Activated T-helper 9 cell treated with anti-CD3 and anti-CD28 coated beads, Interleukin-2, amount 50 U/mL, for 16 hours (primary cell): ENCODE measurements around the gene R3HDM2.
A peak's percentile ranks its signal among the peaks of the same experiment; 100 is the strongest.

Experiments used
- DNase-seq: peaks from one replicate; pipeline ENCODE4 v3.0.0-alpha.2; 2020; ENCODE audit warnings: low read depth

The R3HDM2 gene

DNA sequence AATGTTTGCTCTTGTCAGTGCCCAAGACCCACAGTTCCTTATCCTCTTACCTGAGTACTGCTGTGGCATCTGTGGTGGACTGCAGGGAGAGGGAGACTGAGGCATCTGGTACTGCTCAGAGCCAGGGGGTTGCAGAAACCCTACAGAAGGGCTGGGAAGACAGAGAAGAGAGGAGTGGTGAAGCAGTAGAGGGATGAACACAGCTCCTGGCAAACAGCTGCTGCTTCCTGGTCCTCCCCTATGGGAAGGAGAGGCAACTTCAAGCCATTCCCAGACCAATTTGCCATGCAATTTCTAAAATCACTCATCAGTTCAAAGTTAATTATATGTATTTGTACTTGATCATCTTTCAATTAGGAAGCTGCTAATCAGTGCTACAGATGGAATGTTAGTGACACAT, 164.2 kb downstream of the R3HDM2 start:
- no peak for DNase-seq

DNA sequence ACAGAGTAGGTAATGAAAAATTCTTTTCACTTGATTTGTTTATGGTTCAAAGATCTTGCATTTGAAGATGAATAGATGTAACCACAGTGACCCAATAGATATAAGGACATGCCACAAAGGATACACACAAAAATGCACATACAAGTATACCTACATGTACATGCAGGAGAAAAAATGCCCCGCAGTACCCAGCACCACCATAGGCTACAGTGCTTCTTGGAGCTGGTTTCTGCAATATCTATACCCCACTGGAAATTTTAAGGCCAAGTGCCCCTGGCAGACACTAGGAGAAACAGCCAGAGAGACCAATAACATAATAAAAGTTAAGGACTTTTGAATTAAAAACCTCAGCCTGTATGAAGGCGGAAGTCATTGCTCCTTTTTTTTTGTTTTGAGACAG, 167.7 kb downstream of the R3HDM2 start:
- no peak for DNase-seq

DNA sequence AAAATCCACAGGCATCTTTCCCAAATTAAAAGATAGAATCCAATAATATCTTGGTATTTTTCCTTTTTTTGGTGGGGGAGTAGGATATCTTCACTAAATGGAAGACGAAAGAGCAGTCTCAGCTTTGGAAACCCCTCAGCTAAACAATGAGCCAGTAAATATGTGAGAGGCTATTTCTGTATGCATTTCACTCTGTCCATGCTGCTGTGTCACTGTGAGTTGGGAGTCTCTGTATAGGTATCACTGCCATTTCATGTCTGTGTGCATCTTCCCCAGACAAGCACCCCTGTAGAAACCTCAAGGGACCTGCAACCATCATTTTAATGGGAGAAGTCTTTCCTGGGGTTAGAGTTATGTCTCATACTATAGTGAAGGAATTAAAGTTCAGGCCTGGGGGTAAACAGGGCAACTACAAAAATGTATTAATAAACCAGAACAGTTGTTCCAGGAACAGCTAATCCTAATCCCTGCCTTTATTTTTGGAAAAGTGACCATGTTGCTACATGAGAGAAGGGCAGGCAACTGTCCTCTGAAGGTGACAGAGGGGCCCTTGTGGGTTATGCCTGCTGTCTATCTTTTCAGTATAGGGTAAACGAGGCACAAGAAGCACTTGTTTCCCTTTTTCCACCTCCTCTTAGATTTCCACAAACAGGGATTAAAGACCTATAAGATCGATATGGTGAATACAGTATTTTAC, 168.6 kb downstream of the R3HDM2 start:
- DNase-seq: no peak

DNA sequence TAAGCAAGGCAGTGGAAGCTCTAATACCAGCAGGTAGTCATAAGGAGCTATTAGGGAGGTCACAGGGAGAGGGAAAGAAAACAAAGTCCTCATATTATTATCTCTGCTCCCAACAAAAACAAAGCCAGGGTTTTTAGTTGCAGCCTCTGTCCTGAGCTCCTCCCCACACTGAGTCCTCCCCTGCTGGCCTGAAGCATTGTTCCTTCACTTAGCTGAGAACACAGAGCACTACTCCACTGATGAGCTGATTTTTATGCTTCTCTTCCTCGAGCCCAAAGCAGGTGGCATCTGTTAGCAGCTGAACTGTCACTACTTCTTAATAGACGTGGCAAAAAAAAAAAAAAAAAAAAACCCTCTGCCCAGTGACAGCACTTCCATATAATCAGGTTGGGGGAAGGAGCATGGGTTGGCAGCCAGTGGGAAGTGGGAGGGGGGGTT, 169.4 kb downstream of the R3HDM2 start:
- DNase-seq: no peak

DNA sequence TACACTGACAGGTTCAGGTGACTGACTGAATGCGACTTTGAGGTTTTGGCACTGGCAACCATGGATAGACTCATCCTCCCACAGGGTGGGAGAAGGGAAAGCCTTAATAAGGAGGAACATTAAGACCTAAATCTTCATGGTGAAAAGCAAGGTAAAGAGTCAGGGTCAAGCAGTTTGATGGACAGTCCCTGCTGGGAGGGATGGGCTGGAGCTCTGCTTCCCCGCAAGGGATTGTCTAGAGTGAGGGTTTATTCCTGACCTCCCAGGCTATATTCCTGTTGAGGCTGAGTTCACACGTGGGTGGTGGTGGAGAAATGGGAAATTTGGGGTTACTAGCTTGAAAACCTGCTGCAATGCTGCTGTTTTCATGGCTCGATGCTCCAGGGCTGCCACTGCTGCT, 170.5 kb downstream of the R3HDM2 start:
- DNase-seq: no peak

DNA sequence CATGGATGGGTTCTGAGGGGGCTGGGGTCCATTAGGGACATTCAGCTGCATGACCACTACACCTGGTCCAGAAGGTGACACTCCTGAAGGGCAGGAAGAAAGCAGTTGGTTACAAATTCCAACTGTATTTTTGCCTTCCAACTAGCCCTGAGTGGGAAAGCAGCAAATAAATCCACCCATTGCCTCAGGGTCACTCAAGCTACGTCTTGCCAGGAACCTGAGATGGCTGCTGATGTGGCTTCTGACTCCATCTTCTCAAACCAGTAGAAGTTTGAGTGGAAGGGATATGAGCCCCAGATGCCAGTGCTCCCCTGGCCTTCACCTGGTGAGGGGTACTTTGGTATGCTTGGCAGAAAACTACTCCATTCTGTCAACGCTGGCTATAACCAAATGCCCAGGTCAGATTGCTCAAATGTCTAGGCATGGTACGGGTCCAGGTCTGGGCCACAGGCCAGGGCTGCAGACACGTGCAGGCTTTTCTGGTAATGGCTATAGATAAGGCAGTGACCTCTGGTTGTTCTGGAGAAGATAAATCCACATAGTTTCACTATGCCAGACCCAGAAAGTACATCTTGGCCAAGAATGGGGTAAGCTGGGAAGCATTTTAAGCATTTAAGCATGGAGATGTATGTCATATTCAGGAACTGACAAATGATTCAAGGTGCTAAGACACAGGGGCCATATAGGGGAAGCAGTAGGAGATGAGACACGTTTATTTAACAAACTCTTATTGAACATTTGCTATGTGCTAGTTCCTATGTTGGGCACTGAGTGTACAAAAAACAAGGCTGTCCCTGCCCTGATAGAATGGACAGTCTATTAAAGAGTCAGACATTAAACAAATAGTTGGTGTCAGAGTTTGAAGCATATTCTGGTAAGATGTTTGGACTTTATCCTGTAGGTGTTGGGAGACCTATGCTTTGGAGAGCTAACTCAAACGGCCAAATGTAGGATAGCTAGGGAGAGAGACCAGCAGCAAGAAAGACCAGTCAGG, 171.6 kb downstream of the R3HDM2 start:
- DNase-seq: no peak

DNA sequence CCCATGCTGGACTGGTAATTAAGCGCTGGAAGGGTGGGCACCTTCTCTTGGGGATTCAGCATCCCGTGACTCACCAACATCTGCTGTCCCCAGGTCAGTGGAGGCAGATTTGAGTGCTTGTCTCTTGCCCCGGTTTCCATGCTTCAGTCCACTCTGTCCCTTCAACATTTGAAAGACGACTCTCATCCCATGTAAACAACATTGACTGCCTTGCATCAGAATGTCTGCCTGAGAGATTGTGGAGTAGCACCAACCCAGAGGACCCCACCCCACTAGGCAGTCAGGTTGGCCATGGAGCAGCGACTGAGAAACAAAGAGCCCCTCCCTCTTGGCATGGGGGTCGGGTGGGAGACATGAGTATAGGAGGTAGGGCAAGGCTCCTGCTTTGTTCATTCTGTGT, 174.9 kb downstream of the R3HDM2 start:
- no peak for DNase-seq

DNA sequence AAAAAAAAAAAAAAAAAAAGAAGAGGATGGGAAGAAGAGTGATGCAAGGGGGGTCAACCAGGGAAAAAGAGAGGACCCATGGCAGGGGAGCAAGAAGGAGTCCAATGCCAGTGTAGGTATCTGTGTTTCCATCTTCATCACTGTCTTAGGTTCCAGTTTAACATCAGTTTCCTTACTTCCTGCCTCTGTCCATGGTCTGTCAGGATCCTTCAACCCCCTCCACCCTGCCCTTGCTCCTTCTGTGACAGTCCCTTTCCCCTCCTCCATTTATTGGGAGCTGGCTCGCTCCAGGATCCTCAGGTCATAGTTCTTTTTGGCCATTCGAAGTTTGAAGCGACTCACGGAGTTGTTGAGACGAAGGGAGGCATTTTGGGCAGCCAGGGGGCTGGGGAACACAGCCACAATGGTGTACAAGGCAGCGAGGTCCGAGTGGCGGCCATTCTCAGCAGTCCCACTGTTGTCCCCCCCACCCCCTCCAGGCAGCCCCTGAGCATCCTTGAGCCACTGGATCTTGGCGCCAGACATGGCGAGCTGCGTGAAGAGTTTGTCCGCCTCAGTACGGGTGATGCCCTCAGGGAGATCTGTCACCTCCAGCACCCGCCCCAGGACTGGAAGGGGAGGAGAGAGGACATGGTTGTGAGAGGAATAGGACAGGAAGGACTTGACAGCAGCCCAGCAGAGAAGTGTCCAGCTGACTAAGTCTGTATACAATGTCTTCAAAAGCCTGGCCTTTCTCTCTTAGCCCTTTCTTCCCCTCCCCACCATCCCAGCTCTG, 176.2 kb downstream of the R3HDM2 start:
- no peak for DNase-seq

DNA sequence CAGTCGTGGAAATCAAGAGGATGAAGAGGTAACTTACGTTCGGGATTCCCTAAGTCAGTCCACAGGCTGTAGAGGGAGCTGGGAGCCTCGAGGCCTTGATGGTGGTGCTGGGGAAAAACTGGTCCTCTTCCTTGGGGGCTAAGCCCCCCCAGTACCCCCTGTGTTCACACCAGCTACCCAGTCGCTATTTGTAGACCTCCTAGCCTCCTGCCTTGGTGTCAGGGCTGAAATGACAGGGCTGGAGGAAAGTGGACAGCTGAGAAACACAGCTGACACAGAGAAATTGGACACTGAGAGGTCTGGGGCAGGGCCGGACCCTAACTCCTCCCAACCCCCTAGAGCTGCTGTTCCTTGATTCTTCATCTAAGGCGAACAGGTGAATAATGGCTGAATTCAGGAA, 179.9 kb downstream of the R3HDM2 start, which contains the start of gene STAC3:
STAC3 (minus strand) TSS at position 232 of the 400 bp plus-strand sequence. CDS start 1,551 bp downstream, outside the sequence.
- no peak for DNase-seq

DNA sequence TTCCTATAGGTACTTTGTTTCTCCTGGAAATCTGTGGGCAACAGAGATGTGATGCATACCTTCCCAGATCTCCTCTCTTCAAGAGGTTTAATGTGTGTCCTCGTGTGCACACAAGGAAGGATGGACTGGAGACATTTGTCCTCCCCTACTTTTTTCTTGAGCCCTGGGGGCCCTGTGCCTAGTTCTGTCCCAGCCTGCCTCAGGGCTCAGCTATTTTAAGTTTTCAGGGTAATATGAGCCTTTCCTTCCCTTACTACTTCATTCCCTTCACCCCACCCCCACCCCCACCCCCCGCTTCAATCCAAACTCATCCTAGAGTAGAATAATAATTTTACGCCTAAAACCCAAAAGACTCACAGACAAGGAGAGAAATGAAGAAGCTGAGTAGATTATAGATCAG, 180.3 kb downstream of the R3HDM2 start:
- DNase-seq: no peak

DNA sequence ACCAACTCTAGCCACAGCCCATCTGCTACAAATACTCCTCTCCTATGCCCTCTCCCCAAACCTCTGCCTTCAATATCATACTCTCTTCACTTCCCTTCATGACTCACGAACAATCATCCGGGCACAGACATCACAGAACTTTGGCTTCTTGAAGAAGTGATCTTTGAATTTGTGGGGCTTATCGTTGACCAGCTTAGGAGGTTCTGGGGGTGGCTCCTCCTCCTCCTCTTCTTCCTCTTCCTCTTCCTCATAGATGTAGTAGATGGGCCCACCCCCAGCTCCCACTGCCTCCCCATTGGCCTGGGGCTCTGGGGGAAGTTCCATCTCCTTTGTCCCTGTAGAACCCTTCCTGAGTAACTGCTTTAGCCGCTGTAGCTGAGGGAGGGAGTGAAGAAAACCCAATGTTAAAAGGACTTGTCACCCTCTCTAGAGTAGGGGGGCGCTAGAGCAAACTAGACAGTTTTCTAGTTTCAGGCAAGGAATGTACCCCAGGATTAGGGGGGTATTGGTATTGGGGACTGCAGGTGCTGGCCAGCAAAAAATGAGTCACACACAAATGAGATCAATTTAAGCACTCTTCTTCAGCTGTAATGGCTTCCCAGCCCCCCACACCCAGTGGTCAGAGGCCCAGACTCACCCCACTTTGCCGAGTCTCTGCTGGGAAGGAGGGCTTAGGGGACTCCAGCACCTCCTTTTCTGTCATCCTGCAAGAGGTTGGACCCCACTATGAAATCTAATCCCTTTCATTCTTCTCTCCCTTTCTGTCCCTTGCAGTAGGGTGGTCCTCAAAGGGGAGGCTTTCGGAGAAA, 181.7 kb downstream of the R3HDM2 start:
- DNase-seq: no peak

DNA sequence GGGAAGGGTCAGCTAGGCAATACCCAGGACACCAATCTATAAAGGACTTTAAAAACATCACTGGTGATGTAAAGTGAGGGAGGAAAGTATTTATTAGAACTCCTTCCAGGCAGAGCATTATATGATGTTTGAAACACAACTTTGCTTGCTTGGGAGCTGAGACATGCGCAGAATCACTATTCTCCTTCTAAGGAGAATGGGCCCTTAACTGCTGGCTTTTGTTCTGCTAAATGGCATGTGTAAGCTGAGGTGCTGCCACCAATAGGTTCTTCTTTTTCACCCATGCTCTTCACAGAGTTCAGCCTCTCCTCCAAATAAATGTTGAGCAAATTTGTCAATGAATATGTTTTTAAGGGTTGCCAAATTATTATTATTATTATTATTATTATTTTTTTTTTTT, 183.8 kb downstream of the R3HDM2 start:
- no peak for DNase-seq

DNA sequence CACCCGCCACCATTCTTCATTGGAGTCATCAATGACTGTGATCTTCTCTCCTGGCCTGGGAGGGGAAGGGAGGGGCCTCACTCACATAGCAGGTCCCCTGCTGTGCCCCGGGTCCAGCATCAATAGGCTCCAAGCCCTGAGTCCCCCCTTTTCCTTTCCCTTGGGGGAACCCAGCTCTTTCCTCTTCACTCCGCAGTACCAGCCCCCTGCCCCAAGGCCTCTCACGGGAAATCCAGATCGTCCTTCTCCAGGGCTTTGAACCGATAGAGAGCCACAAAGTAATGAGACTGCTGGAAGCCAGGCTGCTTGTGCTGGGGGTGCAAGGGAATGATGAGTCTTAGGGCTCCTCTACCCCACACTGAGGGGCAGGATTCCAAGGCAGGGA, 186.5 kb downstream of the R3HDM2 start:
- DNase-seq: no peak

DNA sequence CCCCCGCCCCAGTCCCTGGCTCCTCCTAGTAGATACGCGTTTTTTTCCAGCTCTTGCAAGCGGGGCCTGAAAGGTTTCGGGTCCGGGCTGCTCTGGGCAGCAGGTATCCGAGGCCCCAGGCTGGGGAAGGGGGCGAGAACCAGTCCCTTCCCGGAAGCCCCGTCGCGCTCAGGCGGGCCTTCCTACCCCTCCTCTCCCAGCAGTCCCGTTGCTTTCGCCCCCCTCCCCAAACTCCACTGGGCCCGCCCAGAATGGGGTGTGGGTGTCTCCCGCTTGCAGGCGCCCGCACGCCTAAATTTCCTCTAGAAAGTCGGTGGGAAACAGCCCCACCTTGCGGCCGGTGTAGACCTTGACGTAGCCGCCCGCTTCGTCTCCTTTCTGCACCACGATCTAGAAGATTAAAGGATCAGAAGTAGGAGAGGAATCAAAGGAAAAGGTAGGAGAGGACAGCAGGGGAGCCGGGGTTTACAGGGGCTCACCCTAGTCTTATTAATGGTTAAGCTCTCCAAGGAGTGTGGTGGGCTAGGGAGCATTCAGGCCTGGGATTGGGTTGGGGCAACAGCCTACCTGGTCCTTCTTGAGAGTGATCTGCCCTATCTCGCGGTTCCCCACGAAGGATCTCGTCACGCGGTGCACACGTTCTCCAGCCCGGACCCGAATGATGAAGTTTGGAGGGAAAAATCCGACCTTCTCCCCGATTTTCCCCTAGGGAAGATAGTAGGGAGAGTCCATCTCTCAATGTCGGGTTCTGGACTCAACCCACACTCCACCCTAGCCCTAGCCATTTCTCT, 187.1 kb downstream of the R3HDM2 start:
- DNase-seq: peak; percentile 68

DNA sequence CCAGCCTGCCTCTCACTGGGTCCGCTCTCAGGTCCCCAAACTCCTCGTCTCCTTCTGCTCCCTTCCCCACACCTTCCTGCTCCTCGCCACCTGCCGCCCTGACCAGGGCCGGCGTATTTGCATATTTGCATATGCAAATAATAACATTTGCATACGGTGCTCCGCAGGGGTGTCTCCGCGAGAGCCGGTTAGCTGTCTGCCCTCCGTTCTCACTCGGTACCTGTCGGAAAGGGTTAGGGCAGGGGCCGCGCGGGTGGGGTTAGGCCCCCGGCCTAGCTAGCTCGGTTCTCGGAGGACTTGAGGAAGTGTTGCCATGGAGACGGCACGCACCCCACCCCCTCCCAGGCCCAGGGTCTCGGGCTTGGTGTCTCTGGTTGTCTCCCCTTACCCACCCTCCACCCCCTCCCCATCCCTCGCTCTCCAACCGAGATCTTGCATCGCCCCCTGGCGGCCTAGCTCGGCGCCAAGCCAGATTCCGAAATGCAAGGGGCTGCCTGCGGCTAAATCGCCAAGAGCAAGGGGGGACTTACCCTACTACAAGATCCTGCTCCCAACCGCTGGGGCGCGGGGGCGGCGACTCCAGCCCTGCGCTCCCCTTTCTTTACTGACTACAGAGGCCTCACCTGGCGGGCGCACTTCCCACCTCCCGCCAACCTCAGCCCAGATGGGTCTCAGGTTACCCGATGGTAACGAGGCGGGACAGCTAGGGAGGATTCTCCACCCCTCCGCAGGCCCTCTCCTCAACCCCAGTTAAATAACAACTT, 188.0 kb downstream of the R3HDM2 start:
- peak; percentile 51 for DNase-seq

DNA sequence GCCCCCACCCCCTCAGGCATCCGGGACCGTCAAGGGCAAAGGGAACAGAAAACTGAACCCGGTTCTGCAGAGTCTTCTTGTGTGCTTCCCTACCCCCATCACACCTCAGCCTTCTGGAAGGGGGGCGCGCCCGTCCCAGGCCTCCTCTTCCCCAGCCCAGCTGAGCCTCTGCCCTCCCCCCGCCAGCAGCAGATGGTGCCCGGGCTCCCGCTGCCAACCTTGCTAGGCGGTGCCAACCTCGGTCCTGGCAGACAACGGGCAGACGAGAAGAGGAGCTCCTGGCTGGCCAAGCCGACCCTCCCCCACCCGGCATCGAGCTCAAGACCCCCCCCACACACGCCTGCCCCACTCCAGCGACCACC, 188.5 kb downstream of the R3HDM2 start:
- no peak for DNase-seq

DNA sequence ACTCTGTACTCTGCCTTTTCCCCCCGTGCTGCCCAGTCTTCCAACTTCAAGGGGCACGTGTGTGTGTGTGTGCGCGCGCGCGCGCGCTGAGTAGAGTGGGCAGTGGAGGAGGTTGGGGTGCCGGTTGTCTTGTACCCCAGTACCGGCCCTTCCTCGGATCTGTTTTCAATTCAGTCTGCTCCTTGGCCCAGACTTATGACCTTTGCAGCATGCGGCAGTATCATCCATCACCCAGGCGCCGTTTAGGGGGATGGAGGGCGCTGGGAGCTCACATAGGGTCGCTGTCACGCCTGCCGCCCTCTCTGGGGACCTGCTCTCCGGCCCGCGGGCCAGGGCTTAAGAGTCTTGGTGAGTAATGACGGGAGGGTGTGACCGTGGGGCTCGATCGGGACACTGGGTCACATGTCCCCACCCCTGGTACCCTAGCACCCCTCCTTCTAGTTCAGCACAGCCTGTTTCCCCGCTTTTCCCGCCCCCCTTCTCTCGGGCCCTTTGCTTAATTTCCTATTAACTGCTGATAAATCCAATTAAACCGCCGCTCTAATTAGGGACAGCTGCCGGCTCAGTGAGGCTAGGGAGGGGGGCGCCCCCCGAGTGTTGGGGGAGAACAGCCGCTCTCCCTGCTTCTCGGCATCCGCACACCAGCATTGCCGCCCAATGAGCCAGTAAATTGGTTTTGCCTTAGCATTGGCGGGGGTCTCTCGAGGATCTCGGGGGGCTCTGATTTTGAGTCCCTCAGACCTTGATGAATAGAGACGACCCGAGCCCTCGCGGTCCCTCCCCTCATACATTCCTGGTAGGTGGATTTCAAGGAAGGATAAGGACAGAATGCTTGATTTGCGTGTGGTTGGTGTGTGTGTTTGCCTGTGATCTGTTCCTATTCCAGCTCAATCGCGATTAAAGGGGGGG, 189.2 kb downstream of the R3HDM2 start:
- DNase-seq: no peak

DNA sequence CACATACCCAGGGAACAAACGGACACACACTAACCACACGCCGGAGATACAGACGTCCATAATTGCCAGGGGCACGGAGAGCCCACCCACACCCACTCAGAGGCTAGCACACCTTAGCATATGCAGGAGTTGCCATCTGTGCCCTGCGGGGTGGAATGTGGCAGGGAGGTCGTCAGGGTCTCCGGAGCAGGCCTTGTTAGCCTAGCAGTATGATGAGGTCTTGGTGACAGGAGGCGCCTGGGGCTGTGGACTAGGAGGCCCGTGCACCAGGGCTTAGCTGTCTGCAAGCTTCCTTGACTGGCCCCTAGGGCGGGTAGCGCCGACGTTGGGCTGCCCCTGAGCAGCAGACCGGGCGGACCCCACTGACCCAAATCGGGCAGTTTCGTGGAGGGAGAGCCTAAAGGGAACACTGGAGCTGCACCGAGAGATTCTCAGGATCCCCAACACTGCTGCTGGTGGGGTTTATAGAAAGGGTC, 189.9 kb downstream of the R3HDM2 start:
- DNase-seq: no peak
